GM12873 (cell line): Measurements from ENCODE around the gene LINGO3.

Source experiments
- CTCF ChIP-seq: IDR thresholded peaks from 2 replicates; pipeline ENCODE4 v1.5.1; 2012; ENCODE audit warnings: low read depth, mild to moderate bottlenecking, moderate library complexity, low read length, control low read depth; ENCODE audit not compliant: insufficient read depth; ENCODE audit errors: missing control alignments

The LINGO3 gene

GRCh38 chr19:2333027-2333806 is 25.3 kb upstream of the LINGO3 start:
- TF ChIP-seq CTCF, result no peak

- TF ChIP-seq CTCF, result no peak
These were observed 24.5 kb upstream of the LINGO3 start for GRCh38 chr19:2332341-2333026.

- no peak for TF ChIP-seq CTCF
These were observed 23.8 kb upstream of the LINGO3 start for GRCh38 chr19:2331601-2332246.

- TF ChIP-seq CTCF, result no peak
These were observed 22.8 kb upstream of the LINGO3 start for GRCh38 chr19:2330632-2331284.

GRCh38 chr19:2330255-2330631 is 22.3 kb upstream of the LINGO3 start:
- no peak for TF ChIP-seq CTCF

- TF ChIP-seq CTCF, result no peak
These were observed 21.6 kb upstream of the LINGO3 start for GRCh38 chr19:2329501-2329916.

GRCh38 chr19:2329149-2329478 is 21.2 kb upstream of the LINGO3 start:
- no peak for TF ChIP-seq CTCF
